ENCODE data around the gene MTURN. TPM values are rescaled to one million over a fixed set of nuclear protein-coding genes. Genes with fewer than 3 reads are reported as not detected.

The MTURN gene
- total RNA-seq, 2 donors from 2014 or later = 19.8 to 34.5 TPM

- H3K9me3 ChIP-seq = no peaks in the 10 kb centered on the region
- 89 to 93% methylated on average over 2 of the region's 2 CpGs for WGBS, 2 donors
- intact Hi-C loops (cut with DNase I) = no loop called here
- DNase-seq (no peak), ATAC-seq (no peak)
- H3K4me3 ChIP-seq = no peak overlapping the region
- no peak overlapping the region for H3K27ac ChIP-seq
- no peaks in the 10 kb centered on the region for H3K36me3 ChIP-seq (replicated peaks in 1 of 2; ENCODE audit: insufficient read depth in 1 of 2, low read depth in 2 of 2)
- H3K27me3 ChIP-seq = no peaks in the 10 kb centered on the region
- H3K4me1 ChIP-seq = peaks cover 12% of the 10 kb centered on the region
- TF ChIP-seq CTCF (IDR thresholded peaks at IDR 0.05) = no peak
- TF ChIP-seq POLR2A (IDR thresholded peaks at IDR 0.05) = no peak
Observed at GRCh38 chr7:30188811-30189210, 54.0 kb downstream of the MTURN start.

DNA sequence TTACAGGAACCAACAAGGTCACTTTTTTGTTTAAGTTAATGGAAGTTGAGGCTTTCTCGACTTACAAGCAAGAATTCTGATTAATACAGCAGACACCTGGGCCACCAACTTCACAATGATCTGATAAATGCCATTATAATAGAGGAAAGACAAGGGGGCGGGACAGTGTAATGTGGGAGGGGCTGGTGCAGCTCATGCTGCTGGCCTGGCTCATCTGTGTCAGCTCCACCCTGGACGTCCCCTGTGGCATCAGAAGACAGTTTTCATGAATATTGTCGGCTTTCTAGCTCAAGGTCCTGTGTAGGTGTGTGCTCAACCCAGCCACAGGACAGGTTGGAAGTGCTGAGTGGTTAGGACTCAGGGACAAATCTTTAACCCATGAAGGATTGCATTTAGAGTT, 57.0 kb downstream of the MTURN start:
- DNase-seq (no peak), ATAC-seq (no peak)
- WGBS, 2 donors = 77 to 83% methylated on average over 4 of the region's 4 CpGs
- intact Hi-C loops (cut with DNase I) = no loop called here
- H3K27ac ChIP-seq = no peak overlapping the region
- H3K9me3 ChIP-seq = no peaks in the 10 kb centered on the region
- no peaks in the 10 kb centered on the region for H3K4me1 ChIP-seq
- no peak overlapping the region for H3K4me3 ChIP-seq
- TF ChIP-seq CTCF (IDR thresholded peaks at IDR 0.05) (no peak), POLR2A (IDR thresholded peaks at IDR 0.05) (no peak)
- no peaks in the 10 kb centered on the region for H3K36me3 ChIP-seq (replicated peaks in 1 of 2; ENCODE audit: insufficient read depth in 1 of 2, low read depth in 2 of 2)
- H3K27me3 ChIP-seq = no peaks in the 10 kb centered on the region

DNA sequence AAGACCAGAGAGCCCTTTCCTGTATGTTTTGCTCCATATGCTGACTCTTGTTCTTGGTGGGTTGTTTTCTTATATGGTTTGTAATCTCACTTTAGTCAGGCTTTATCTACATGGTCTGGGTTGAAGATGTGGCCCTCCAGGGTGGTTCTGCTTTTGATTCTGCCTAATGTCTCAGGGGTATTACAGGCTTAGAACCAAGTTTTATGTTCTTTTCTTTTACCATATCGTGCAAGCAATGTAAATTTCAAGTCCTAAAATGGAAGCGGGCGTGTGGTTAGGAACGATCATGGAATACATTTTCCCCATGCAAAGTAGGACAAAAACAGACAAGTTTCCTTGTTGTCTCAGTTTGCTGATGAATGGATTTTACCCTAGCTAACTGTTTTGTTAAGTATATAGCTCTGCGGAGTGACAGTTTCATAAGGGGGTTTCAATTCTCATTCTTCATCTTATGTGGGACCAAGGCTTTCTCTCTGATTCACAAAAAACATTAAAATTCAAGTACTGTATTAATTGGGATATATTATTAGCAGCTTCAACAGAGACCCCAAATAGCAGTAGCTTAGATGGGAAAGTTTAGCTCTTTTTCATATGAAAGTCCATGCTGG, 58.7 kb downstream of the MTURN start:
- intact Hi-C loops (cut with DNase I) = no loop called here
- TF ChIP-seq POLR2A (IDR thresholded peaks at IDR 0.05) = no peak
- TF ChIP-seq CTCF (IDR thresholded peaks at IDR 0.05) = no peak
- Histone ChIP-seq H3K4me1 (no peaks in the 10 kb centered on the region), H3K9me3 (no peaks in the 10 kb centered on the region), H3K27ac (no peak overlapping the region), H3K36me3 (replicated peaks in 1 of 2; ENCODE audit: insufficient read depth in 1 of 2, low read depth in 2 of 2) (no peaks in the 10 kb centered on the region), H3K27me3 (no peaks in the 10 kb centered on the region), H3K4me3 (no peak overlapping the region)
- DNase-seq = no peak
- no peak for ATAC-seq
- WGBS, 2 donors = 91 to 96% methylated on average over 5 of the region's 5 CpGs

- no peak overlapping the region for H3K27ac ChIP-seq
- no peak for DNase-seq
- ATAC-seq = no peak
- intact Hi-C loops (cut with DNase I) = no loop called here
- no peak overlapping the region for H3K4me3 ChIP-seq
- no peaks in the 10 kb centered on the region for H3K9me3 ChIP-seq
- no peaks in the 10 kb centered on the region for H3K27me3 ChIP-seq
- no peak for TF ChIP-seq POLR2A (IDR thresholded peaks at IDR 0.05)
- no peak for TF ChIP-seq CTCF (IDR thresholded peaks at IDR 0.05)
- H3K36me3 ChIP-seq (replicated peaks in 1 of 2; ENCODE audit: insufficient read depth in 1 of 2, low read depth in 2 of 2) = no peaks in the 10 kb centered on the region
- no peaks in the 10 kb centered on the region for H3K4me1 ChIP-seq
Observed at GRCh38 chr7:30196408-30196807, 61.6 kb downstream of the MTURN start.

GRCh38 chr7:30197438-30197837, 62.7 kb downstream of the MTURN start:
- Histone ChIP-seq H3K27me3 (no peaks in the 10 kb centered on the region), H3K27ac (no peak overlapping the region), H3K9me3 (no peaks in the 10 kb centered on the region), H3K4me1 (no peaks in the 10 kb centered on the region), H3K36me3 (replicated peaks in 1 of 2; ENCODE audit: insufficient read depth in 1 of 2, low read depth in 2 of 2) (no peaks in the 10 kb centered on the region), H3K4me3 (no peak overlapping the region)
- 76 to 93% methylated on average over 1 of the region's 1 CpG for WGBS, 2 donors
- DNase-seq (no peak), ATAC-seq (no peak)
- TF ChIP-seq CTCF (IDR thresholded peaks at IDR 0.05) (no peak), POLR2A (IDR thresholded peaks at IDR 0.05) (no peak)
- intact Hi-C loops (cut with DNase I) = no loop called here
